Activated CD4-positive, alpha-beta T cell treated with anti-CD3 and anti-CD28 coated beads, Interleukin-2, amount 10 ng/mL, durations not matched to agents 7 days and 5 days (primary cell): Measurements from ENCODE around the gene ZSCAN12. TPM values are rescaled to one million over a fixed set of nuclear protein-coding genes. Genes with fewer than 3 reads are reported as not detected.
"Not testable (repeated sequence)": the region's sequence is repeated elsewhere in the genome, so short reads cannot be mapped to it uniquely, and the experiment has no call there.

Experiments used
- CTCF ChIA-PET: fragments of 350-600 bp; sonication (Branson Sonifier 250); formaldehyde crosslinking; loops from one replicate; lab custom pipeline; 2021; ENCODE audit warnings: antibody characterized with exemption; lab: Charles Lee
- POLR2A ChIA-PET: fragments of 350-600 bp; sonication (Branson Sonifier 250); formaldehyde crosslinking; loops from one replicate; lab custom pipeline; 2021; ENCODE audit warnings: antibody characterized with exemption; lab: Charles Lee
- DNase-seq: peaks from one replicate; pipeline ENCODE4 v3.0.0-alpha.2; 2020
- H3K27ac Mint-ChIP-seq: one replicate; pipeline ENCODE4 v1.8.0; 2021; ENCODE audit warnings: mild to moderate bottlenecking, moderate library complexity, mixed read lengths
- H3K27me3 Mint-ChIP-seq: one replicate; pipeline ENCODE4 v1.8.0; 2021; ENCODE audit warnings: mixed read lengths
- H3K36me3 Mint-ChIP-seq: one replicate; pipeline ENCODE4 v1.8.0; 2021; ENCODE audit warnings: low read depth, mixed read lengths
- H3K4me1 Mint-ChIP-seq: one replicate; pipeline ENCODE4 v1.8.0; 2021; ENCODE audit warnings: mixed read lengths
- H3K4me3 Mint-ChIP-seq: one replicate; pipeline ENCODE4 v1.8.0; 2021; ENCODE audit warnings: mild to moderate bottlenecking, moderate library complexity, mixed read lengths
- H3K9me3 Mint-ChIP-seq: one replicate; pipeline ENCODE4 v1.8.0; 2021; ENCODE audit warnings: mixed read lengths
- total RNA-seq, 2 experiments: library from RNA; stranded (reverse); gene quantifications; one replicate each; pipeline ENCODE4 v1.2.3, GENCODE V29; 2021

ZSCAN12 gene
- total RNA-seq = 1 to 10 TPM; 7.5 to 8.3 TPM

DNA sequence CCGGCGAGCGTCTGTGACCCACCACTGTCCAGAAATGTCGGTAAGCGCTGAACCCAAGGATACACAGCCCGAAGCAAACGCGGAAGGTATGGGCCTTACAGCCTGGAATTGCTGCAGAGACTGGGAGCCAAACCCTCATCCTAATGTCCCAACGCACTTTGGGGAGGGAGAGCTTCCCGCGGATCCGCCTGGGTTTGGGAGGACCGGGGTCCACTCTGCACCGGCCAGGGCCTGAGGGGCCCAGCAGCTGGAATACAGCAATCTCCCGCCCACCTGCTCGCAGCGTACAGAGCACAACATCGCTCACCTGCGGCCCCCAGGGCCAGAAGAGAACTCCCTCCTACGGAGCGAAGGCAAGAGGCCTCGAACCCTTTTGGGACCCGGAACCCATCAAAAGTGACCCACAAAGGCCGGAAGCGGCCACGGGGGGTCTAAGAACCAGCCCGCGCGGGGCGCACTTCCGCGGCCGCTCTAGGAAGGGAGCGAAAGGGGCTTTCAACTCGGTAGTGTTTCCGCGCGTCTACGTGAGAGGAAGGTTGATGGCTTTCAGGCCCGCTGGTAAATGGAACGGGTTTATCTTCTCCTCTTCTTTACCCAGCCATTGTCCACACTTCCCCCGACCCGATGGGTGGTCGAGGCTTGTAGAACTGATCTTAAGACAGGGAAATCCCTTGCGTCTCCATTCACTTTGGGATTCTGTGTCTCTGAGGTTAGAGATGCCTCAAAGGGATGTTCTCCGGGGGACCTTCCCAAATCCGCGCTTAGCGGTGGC, at the start of gene ZSCAN12:
ZSCAN12 (minus strand) TSS at position 398 of the 772 bp plus-strand sequence. CDS start 1,342 bp downstream, outside the sequence.
- peaks cover 60% of the 10 kb centered on the region for H3K4me1 Mint-ChIP-seq
- peaks cover 2% of the 10 kb centered on the region for H3K9me3 Mint-ChIP-seq
- peak; percentile 87 for DNase-seq
- POLR2A ChIA-PET = no interaction called here
- CTCF ChIA-PET = interaction anchor here (1.0 kb wide), 1 partner anchor 10 kb away, joined by 3 read pairs; no protein-coding TSS in a partner anchor
- H3K36me3 Mint-ChIP-seq = peaks cover 41% of the 10 kb centered on the region
- H3K27me3 Mint-ChIP-seq = peaks cover 26% of the 10 kb centered on the region
- peak within 1 kb of the TSS; percentile 95 for H3K27ac Mint-ChIP-seq
- H3K4me3 Mint-ChIP-seq = peak within 1 kb of the TSS; percentile 90

DNA sequence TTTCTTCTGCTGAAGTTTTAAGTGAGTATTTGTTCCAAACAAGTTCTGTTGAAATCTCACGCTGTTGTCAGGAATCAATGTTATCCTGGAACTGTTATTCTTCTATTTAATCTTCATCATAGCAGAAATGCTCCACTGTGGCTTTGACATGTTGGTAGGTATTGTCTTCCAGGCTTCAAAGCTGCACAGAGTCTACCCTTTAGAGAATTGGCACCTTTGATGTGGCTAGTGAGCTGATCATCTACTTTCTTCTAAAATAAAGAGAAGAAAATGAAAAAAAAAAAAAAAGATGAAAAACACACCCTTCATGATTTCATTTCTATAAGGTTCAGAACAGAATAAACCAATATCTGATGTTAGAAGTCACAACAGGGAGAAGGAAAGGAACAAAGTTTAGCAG, 49.5 kb upstream of the ZSCAN12 start:
- peaks cover 12% of the 10 kb centered on the region for H3K9me3 Mint-ChIP-seq
- POLR2A ChIA-PET = no interaction called here
- H3K27ac Mint-ChIP-seq = peak overlapping the region; percentile 20
- H3K4me1 Mint-ChIP-seq = peaks cover 31% of the 10 kb centered on the region
- peak; percentile 50 for DNase-seq
- H3K36me3 Mint-ChIP-seq = peaks cover 18% of the 10 kb centered on the region
- no peak overlapping the region for H3K4me3 Mint-ChIP-seq
- CTCF ChIA-PET = interaction anchor here (0.7 to 1.5 kb wide), 2 partner anchors 26 to 868 kb away, joined by 3 to 4 read pairs; no protein-coding TSS in a partner anchor
- H3K27me3 Mint-ChIP-seq = peaks cover 20% of the 10 kb centered on the region

DNA sequence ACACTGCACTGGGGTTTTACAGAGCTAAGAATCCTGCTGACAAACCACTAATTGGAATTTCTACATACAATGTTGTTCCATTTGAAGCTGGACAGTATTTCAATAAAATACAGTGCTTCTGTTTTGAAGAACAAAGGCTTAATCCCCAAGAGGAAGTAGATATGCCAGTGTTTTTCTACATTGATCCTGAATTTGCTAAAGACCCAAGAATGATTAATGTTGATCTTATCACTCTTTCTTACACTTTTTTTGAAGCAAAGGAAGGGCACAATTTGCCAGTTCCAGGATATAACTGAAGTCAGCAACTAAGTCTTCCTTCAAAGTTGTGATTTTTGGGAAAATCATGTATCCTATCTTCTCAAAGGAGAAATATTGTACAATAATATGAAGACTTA, 48.0 kb upstream of the ZSCAN12 start:
- peaks cover 17% of the 10 kb centered on the region for H3K9me3 Mint-ChIP-seq
- H3K36me3 Mint-ChIP-seq = peaks cover 28% of the 10 kb centered on the region
- POLR2A ChIA-PET, DNase-seq, H3K27ac Mint-ChIP-seq: not testable (repeated sequence)
- peaks cover 46% of the 10 kb centered on the region for H3K4me1 Mint-ChIP-seq
- peak overlapping the region; percentile 63 for H3K4me3 Mint-ChIP-seq
- CTCF ChIA-PET = interaction anchor here (0.5 kb wide), 1 partner anchor 886 kb away, joined by 3 read pairs; no protein-coding TSS in a partner anchor
- H3K27me3 Mint-ChIP-seq = peaks cover 20% of the 10 kb centered on the region

DNA sequence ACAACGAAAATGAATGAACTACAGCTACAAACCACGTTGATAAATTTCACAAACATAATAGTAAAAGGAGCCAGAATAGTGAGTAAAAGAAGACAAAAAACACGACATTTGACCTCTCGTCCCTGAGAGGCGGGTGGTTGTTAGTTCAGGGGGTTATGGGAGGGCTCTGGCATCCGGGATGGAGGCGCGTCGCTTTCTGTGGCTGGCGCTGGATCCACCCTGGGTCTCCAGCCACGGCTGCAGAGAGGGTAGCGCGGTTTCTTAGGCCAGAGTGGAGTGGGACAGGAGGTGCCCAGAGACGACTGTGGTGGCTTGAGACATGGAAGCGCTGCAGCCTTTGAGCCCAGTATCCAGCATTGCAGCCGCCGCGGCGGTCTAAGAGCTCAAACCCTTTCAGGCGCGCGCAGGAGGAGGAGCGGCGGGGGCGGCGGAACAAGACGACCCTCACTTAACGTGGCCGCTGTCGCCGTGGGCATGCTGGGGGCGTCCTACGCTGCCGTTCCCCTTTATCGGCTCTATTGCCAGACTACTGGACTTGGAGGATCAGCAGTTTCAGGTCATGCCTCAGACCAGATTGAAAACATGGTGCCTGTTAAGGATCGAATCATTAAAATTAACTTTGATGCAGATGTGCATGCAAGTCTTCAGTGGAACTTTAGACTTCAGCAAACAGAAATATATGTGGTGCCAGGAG, 47.4 kb upstream of the ZSCAN12 start:
- no peak for DNase-seq
- Mint-ChIP-seq H3K27me3 (peaks cover 20% of the 10 kb centered on the region), H3K4me1 (peaks cover 51% of the 10 kb centered on the region), H3K36me3 (peaks cover 28% of the 10 kb centered on the region), H3K9me3 (peaks cover 17% of the 10 kb centered on the region), H3K27ac (peak overlapping the region; percentile 51), H3K4me3 (peak overlapping the region; percentile 63)
- CTCF ChIA-PET = interaction anchor here (0.5 kb wide), 2 partner anchors 255 to 885 kb away, joined by 3 read pairs; no protein-coding TSS in a partner anchor
- POLR2A ChIA-PET = no interaction called here

DNA sequence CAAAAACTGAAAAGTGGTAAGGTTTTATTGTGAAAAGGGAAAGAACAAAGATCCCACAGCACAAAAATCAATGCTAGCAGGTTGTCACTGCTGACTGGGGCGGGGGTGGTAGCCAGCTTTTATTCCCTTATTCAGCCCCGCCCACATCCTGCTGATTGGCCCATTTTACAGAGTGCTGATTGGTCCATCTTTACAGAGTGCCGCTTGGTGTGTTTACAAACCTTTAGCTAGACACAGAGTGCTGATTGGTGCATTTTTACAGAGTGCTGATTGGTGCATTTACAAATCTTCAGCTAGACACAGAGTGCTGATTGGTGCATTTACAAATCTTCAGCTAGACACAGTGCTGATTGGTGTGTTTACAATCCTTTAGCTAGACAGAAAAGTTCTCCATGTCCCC, 45.2 kb upstream of the ZSCAN12 start:
- H3K27ac Mint-ChIP-seq, H3K4me3 Mint-ChIP-seq, DNase-seq, POLR2A ChIA-PET: not testable (repeated sequence)
- Mint-ChIP-seq H3K9me3 (peaks cover 17% of the 10 kb centered on the region), H3K4me1 (peaks cover 51% of the 10 kb centered on the region), H3K27me3 (peaks cover 20% of the 10 kb centered on the region), H3K36me3 (peaks cover 28% of the 10 kb centered on the region)
- CTCF ChIA-PET = interaction anchor here (0.5 kb wide), 1 partner anchor 28 kb away, joined by 3 read pairs; no protein-coding TSS in a partner anchor

DNA sequence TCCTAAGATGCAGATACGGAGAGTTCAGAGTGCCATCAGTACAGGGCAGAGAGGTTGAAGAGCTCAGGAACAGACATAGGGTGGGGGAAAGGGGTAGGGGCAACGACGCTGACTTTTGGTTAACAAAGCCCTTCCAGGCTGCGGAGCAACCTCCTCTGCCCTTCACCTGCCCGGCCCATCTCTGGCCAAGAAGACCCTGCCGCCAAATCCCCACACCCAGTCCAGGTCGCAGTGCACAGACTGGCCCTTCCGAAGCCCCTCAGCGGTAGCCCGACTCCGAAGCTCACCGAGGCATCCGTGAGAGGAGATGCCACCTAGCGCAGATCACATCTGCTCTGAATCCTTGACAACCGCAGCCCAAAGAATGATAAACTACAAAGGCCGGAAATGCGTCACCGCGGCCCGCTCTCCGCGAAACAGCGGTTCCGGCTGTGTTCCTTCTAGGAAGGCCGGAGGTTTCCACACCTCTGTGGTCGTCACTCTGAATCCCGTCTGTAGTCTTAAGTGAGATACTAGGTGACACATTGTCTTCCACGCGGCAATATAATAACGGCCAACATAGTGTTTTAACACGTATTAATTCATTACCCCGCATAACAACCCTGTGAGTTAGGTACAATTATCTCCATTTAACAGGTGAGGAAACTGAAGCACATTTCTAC, 43.7 kb upstream of the ZSCAN12 start, which contains the start of gene ZSCAN23:
ZSCAN23 (minus strand) TSS at position 380 of the 662 bp plus-strand sequence. CDS start 7,225 bp downstream, outside the sequence.
- POLR2A ChIA-PET = no interaction called here
- Mint-ChIP-seq H3K4me3 (peak within 1 kb of the TSS; percentile 97), H3K27me3 (peaks cover 18% of the 10 kb centered on the region), H3K9me3 (peaks cover 17% of the 10 kb centered on the region), H3K36me3 (peaks cover 28% of the 10 kb centered on the region), H3K27ac (peak within 1 kb of the TSS; percentile 97), H3K4me1 (peaks cover 44% of the 10 kb centered on the region)
- CTCF ChIA-PET = no interaction called here
- DNase-seq = peak; percentile 89

DNA sequence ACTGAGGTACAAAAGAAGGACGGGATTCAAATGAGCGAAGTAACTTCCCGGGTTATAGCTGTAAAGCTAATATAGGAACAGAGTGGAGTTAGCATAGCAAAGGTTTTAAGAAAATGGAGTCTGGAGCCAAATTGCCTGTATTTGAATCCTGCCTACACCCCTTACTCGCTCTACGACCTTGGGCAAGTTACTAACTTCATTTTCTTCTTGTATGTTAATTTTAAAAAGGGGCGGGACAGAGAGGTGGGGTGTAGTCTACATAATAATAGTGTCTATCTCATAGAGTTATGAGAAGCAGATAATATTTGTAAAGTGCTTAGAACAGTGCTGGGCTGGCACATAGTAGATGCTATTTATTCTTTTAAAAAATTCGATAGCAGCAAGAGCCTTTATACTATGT, 43.0 kb upstream of the ZSCAN12 start:
- H3K36me3 Mint-ChIP-seq = peaks cover 28% of the 10 kb centered on the region
- H3K27ac Mint-ChIP-seq = peak overlapping the region; percentile 97
- ChIA-PET POLR2A (no interaction called here), CTCF (interaction anchor here (0.9 kb wide), 1 partner anchor 13 kb away, joined by 3 read pairs; no protein-coding TSS in a partner anchor)
- DNase-seq = no peak
- H3K4me3 Mint-ChIP-seq = peak overlapping the region; percentile 97
- H3K9me3 Mint-ChIP-seq = peaks cover 17% of the 10 kb centered on the region
- H3K4me1 Mint-ChIP-seq = peaks cover 44% of the 10 kb centered on the region
- H3K27me3 Mint-ChIP-seq = peaks cover 18% of the 10 kb centered on the region

DNA sequence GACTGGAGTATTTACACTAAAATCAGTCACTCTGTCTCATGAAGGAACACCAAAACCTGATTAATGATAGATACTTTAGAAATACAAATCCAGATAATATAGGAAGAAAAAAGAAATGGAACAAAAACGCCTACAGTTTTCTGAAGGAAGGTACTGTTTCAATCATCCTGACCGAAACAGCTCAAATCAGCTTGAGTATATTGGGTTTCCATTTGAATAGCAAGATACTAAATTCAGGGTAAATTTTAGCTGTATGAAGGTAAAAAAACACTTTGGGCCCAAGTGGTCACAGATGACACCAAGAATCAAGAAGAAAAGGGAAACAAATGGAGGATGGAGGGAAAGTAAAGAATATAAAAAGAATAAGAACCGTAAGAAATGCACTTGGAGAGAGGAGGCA, 36.9 kb upstream of the ZSCAN12 start:
- no peak for DNase-seq
- Mint-ChIP-seq H3K27ac (no peak overlapping the region), H3K4me1 (no peaks in the 10 kb centered on the region), H3K4me3 (no peak overlapping the region), H3K9me3 (no peaks in the 10 kb centered on the region), H3K27me3 (no peaks in the 10 kb centered on the region), H3K36me3 (peaks cover 3% of the 10 kb centered on the region)
- CTCF ChIA-PET = interaction anchor here (1.0 to 1.1 kb wide), 2 partner anchors 17 to 603 kb away, joined by 3 read pairs; no protein-coding TSS in a partner anchor
- POLR2A ChIA-PET = no interaction called here

DNA sequence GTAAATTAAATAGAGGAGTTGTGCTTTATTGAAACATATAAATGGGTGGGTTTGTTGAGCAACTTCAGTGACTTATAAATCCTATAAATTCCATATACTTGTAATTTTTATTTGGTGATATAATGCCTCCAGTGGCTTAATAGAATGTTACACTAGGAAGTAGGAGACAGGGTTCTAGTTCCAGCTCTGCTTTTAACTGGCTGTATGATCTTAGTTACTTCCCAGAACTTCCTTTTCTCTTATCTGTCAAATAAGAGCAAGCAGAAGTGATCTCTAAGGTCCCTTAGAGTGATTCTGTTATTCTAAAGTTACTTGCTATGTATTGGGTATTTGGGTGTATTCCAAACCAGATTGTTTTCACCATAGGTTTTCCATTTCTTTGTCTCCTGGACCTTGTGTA, 33.6 kb upstream of the ZSCAN12 start:
- Mint-ChIP-seq H3K36me3 (peaks cover 9% of the 10 kb centered on the region), H3K9me3 (no peaks in the 10 kb centered on the region), H3K4me1 (peaks cover 11% of the 10 kb centered on the region), H3K4me3 (no peak overlapping the region), H3K27me3 (no peaks in the 10 kb centered on the region), H3K27ac (no peak overlapping the region)
- CTCF ChIA-PET = no interaction called here
- no peak for DNase-seq
- POLR2A ChIA-PET = no interaction called here

DNA sequence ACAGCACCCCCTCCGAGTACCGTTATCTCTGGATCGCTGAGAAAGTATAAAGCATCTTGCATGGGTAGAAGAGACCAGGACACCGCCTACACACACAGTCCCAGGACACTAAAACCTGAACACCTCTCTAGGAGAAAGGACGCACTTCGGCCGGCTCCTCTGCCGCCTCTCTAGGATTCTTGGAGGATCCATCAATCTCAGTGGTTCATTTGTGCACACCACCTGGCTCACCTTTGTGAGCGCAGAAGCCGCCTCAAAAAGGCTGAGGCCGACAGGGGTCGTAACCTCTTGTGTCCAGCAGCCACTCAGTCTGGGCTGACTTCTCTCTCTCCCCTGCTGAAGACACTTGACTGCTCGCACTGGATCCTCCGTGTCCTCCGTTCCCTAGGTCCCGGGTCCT, 30.2 kb upstream of the ZSCAN12 start:
- Mint-ChIP-seq H3K4me3 (no peak overlapping the region), H3K4me1 (peaks cover 33% of the 10 kb centered on the region), H3K27ac (no peak overlapping the region), H3K36me3 (peaks cover 16% of the 10 kb centered on the region), H3K27me3 (no peaks in the 10 kb centered on the region), H3K9me3 (peaks cover under 1% of the 10 kb centered on the region)
- no peak for DNase-seq
- ChIA-PET POLR2A (interaction anchor here (0.7 kb wide), 1 partner anchor 301 kb away, joined by 3 read pairs; no protein-coding TSS in a partner anchor), CTCF (no interaction called here)

DNA sequence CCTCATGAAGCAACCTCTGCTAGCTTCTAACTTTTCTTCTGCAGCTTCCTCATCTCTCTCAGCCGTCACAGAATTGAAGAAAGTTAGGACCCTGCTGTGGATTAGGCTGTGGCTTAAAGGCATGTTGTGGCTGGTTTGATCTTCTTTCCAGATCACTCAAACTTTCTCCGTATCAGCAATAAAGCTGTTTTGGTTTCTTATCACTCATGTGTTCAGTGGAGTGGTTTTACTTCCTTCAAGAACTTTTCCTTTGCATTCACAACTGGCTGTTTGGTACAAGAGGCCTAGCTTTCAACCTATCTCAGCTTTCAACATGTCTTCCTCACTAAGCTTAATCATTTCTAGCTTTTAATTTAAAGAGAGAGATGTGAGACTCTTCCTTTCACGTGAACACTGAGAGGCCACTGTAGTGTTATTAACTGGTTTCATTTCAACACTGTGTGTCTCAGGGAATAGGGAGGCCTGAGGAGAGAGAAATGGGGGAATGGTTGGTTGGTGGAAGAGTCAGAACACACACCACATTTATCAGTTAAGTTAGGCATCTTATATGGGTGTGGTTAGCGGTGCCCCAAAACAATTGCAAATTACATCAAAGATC, 26.5 kb upstream of the ZSCAN12 start:
- H3K36me3 Mint-ChIP-seq = peaks cover 35% of the 10 kb centered on the region
- peaks cover 41% of the 10 kb centered on the region for H3K4me1 Mint-ChIP-seq
- H3K27ac Mint-ChIP-seq = peak overlapping the region; percentile 87
- CTCF ChIA-PET = no interaction called here
- POLR2A ChIA-PET = interaction anchor here (0.8 kb wide), 1 partner anchor 17 kb away, joined by 4 read pairs; no protein-coding TSS in a partner anchor
- H3K4me3 Mint-ChIP-seq = peak overlapping the region; percentile 6
- DNase-seq = peak; percentile 33
- H3K9me3 Mint-ChIP-seq = peaks cover 5% of the 10 kb centered on the region
- H3K27me3 Mint-ChIP-seq = peaks cover 18% of the 10 kb centered on the region

DNA sequence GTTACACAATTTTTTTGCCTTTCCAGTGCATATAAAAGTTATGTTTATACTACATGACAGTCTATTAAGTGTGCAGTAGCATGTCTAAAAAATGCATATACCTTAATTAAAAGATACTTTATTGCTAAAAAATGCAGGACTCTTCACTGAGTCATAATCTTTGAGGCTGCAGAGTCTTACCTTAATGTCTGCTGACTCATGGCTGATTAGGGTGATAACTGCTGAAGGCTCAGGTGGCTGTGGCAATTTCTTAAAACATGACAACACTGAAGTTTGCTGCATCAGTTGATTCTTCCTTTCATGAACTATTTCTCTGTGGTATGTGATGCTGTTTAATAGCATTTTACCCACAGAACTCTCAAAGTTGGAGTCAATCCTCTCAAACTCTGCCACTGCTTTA, 24.6 kb upstream of the ZSCAN12 start:
- POLR2A ChIA-PET = no interaction called here
- peaks cover 41% of the 10 kb centered on the region for H3K4me1 Mint-ChIP-seq
- no peak for DNase-seq

More for the DNA sequence above, 24.6 kb upstream of the ZSCAN12 start:
- CTCF ChIA-PET = no interaction called here
- Mint-ChIP-seq H3K9me3 (peaks cover 5% of the 10 kb centered on the region), H3K27me3 (peaks cover 18% of the 10 kb centered on the region), H3K4me3 (no peak overlapping the region), H3K36me3 (peaks cover 29% of the 10 kb centered on the region), H3K27ac (no peak overlapping the region)
